Measurements from ENCODE around the gene CFAP299.

DNA sequence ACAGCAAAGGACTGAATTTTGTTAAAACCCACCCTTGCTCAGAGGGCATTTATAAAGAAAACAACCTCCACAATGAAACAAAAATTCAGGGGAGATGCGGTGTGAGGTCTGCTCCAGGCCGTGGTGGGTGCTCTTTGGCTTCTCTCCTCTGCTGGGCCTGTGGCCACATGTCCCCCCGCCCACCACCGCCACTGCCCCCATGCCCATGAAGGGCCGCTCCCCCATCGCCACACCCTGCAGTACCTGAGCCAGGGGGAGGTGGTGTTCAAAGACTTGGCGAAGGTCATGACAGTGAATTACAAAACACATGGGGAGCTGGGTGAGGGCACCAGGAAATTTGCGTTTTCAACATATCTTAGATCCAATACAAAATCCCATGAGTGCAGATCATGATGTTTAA, 14.2 kb upstream of the CFAP299 start:
- TF ChIP-seq, protein P1, sequence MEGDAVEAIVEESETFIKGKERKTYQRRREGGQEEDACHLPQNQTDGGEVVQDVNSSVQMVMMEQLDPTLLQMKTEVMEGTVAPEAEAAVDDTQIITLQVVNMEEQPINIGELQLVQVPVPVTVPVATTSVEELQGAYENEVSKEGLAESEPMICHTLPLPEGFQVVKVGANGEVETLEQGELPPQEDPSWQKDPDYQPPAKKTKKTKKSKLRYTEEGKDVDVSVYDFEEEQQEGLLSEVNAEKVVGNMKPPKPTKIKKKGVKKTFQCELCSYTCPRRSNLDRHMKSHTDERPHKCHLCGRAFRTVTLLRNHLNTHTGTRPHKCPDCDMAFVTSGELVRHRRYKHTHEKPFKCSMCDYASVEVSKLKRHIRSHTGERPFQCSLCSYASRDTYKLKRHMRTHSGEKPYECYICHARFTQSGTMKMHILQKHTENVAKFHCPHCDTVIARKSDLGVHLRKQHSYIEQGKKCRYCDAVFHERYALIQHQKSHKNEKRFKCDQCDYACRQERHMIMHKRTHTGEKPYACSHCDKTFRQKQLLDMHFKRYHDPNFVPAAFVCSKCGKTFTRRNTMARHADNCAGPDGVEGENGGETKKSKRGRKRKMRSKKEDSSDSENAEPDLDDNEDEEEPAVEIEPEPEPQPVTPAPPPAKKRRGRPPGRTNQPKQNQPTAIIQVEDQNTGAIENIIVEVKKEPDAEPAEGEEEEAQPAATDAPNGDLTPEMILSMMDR (IDR thresholded peaks at IDR 0.05): no peak
- no peak for TF ChIP-seq POLR2A (IDR thresholded peaks at IDR 0.05)

All from Peyer's patch (tissue), 4 donors.